ENCODE results near the gene RASL10A.
A peak's percentile ranks its signal among the peaks of the same experiment; 100 is the strongest.
"Not testable (repeated sequence)": the region's sequence is repeated elsewhere in the genome, so short reads cannot be mapped to it uniquely, and the experiment has no call there.

The RASL10A gene

GRCh38 chr22:29315286-29316140 is at the start of gene RASL10A:
Gene RASL10A (minus strand): TSS chr22:29315697. CDS start chr22:29315246, 451 bp downstream.
- DNase-seq, result no peak

GRCh38 chr22:29359469-29359868 is 44.0 kb upstream of the RASL10A start:
- DNase-seq, result peak; percentile 49

- not testable (repeated sequence) for DNase-seq
Measured at GRCh38 chr22:29357193-29357890, 41.8 kb upstream of the RASL10A start.

- no peak for DNase-seq
Measured at GRCh38 chr22:29353860-29354259, 38.4 kb upstream of the RASL10A start.

- no peak for DNase-seq
Measured at GRCh38 chr22:29353286-29353685, 37.8 kb upstream of the RASL10A start.

- DNase-seq, result no peak
Measured at GRCh38 chr22:29352778-29353177, 37.3 kb upstream of the RASL10A start.

- DNase-seq, result no peak
Measured at GRCh38 chr22:29351891-29352290, 36.4 kb upstream of the RASL10A start.

GRCh38 chr22:29351042-29351441 is 35.5 kb upstream of the RASL10A start:
- no peak for DNase-seq

- no peak for DNase-seq
Measured at GRCh38 chr22:29348956-29349355, 33.5 kb upstream of the RASL10A start.

- DNase-seq, result no peak
Measured at GRCh38 chr22:29348041-29348440, 32.5 kb upstream of the RASL10A start.

GRCh38 chr22:29346659-29347058 is 31.2 kb upstream of the RASL10A start:
- DNase-seq, result peak; percentile 92

- DNase-seq, result no peak
Measured at GRCh38 chr22:29345932-29346331, 30.4 kb upstream of the RASL10A start.

- not testable (repeated sequence) for DNase-seq
Measured at GRCh38 chr22:29344889-29345288, 29.4 kb upstream of the RASL10A start.

- DNase-seq, result peak; percentile 57
Measured at GRCh38 chr22:29344137-29344536, 28.6 kb upstream of the RASL10A start.

- peak; percentile 87 for DNase-seq
Measured at GRCh38 chr22:29343313-29343805, 27.9 kb upstream of the RASL10A start.

- DNase-seq, result no peak
Measured at GRCh38 chr22:29342577-29343312, 27.2 kb upstream of the RASL10A start.

GRCh38 chr22:29342177-29342576 is 26.7 kb upstream of the RASL10A start:
- DNase-seq, result no peak

GRCh38 chr22:29341849-29342127 is 26.3 kb upstream of the RASL10A start:
- DNase-seq, result no peak

- no peak for DNase-seq
Measured at GRCh38 chr22:29341056-29341848, 25.8 kb upstream of the RASL10A start.

- DNase-seq, result no peak
Measured at GRCh38 chr22:29340566-29340965, 25.1 kb upstream of the RASL10A start.

- DNase-seq, result no peak
Measured at GRCh38 chr22:29339381-29340235, 24.1 kb upstream of the RASL10A start.

GRCh38 chr22:29338398-29338797 is 22.9 kb upstream of the RASL10A start:
- no peak for DNase-seq
